GM12878 (cell line): Measurements from ENCODE around the gene CST6. TPM values are rescaled to one million over a fixed set of nuclear protein-coding genes. Genes with fewer than 3 reads are reported as not detected.

Source experiments
- ATAC-seq: fragments of 200-7000 bp; cut with Tn5 transposase; 3 replicates; pipeline ENCODE4 v1.9.1; 2020; ENCODE audit warnings: mild to moderate bottlenecking, moderate library complexity
- BruUV-seq: library from RNA; stranded (reverse); fragments of 400-500 nt; replicated peaks from 2 replicates; lab custom pipeline; 2021; lab: Mats Ljungman, UMichigan
- CTCF ChIA-PET: fragments of 300-600 bp; sonication (Branson Sonifier 250); formaldehyde crosslinking; extraction: SDS; loops from one replicate; lab custom pipeline; 2021; ENCODE audit warnings: inconsistent platforms; lab: Yijun Ruan, JAX
- POLR2A ChIA-PET: fragments of 350-600 bp; formaldehyde crosslinking; extraction: SDS; loops from one replicate; lab custom pipeline; 2021; ENCODE audit warnings: inconsistent platforms; lab: Charles Lee
- RAD21 ChIA-PET: fragments of 300-600 bp; sonication (Branson Sonifier 250); formaldehyde crosslinking; loops from one replicate; lab custom pipeline; 2023; ENCODE audit warnings: antibody characterized with exemption; ENCODE audit not compliant: unreplicated experiment; lab: Charles Lee
- SMC1A ChIA-PET: fragments of 300-600 bp; sonication (Branson Sonifier 250); formaldehyde crosslinking; loops from one replicate; lab custom pipeline; 2023; ENCODE audit not compliant: unreplicated experiment, uncharacterized antibody; lab: Charles Lee
- DNase-seq: peaks from one replicate; pipeline ENCODE4 v3.0.0-alpha.2; 2011; ENCODE audit warnings: low read depth, low spot score
- FAIRE-seq: peaks from 3 replicates; lab custom pipeline; 2011; peaks lifted over from hg19 to GRCh38; lab: Jason Lieb, UNC
- H2AFZ ChIP-seq: 2 replicates; pipeline ENCODE4 v1.6.0; 2011; ENCODE audit warnings: low read depth, low read length, control low read depth; ENCODE audit not compliant: control insufficient read depth
- H3K27ac ChIP-seq: 2 replicates; pipeline ENCODE4 v1.5.1; 2011; ENCODE audit warnings: control low read depth; ENCODE audit not compliant: control insufficient read depth, insufficient read depth
- H3K27me3 ChIP-seq, 2 experiments: replicated peaks in 1 of 2; 2 replicates each; pipeline versions ENCODE4 v1.6.0 to v1.6.1; 2011; ENCODE audit warnings: low read length in 1 of 2; ENCODE audit not compliant: control insufficient read depth in 2 of 2, insufficient read depth in 2 of 2
- H3K36me3 ChIP-seq, 2 experiments: 2 replicates each; pipeline ENCODE4 v1.5.1; 2011; ENCODE audit warnings: low read length in 1 of 2; ENCODE audit not compliant: control insufficient read depth in 2 of 2, insufficient read depth in 2 of 2
- H3K4me1 ChIP-seq: 2 replicates; pipeline ENCODE4 v1.6.1; 2011; ENCODE audit warnings: mild to moderate bottlenecking, low read length, moderate library complexity, mixed read lengths; ENCODE audit not compliant: control insufficient read depth, insufficient read depth
- H3K4me2 ChIP-seq: 2 replicates; pipeline ENCODE4 v1.6.0; 2011; ENCODE audit warnings: control low read depth; ENCODE audit not compliant: control insufficient read depth, insufficient read depth
- H3K4me3 ChIP-seq: fragments of 200-600 bp; sonication (generic); 2 replicates; pipeline ENCODE4 v1.5.1; 2016
- H3K79me2 ChIP-seq: 2 replicates; pipeline ENCODE4 v1.6.0; 2011; ENCODE audit warnings: low read length; ENCODE audit not compliant: control insufficient read depth, insufficient read depth
- H3K9ac ChIP-seq: 2 replicates; pipeline ENCODE4 v1.8.0; 2011; ENCODE audit warnings: low read length, control low read depth, mixed read lengths; ENCODE audit not compliant: control insufficient read depth, insufficient read depth
- H3K9me3 ChIP-seq: replicated peaks from 3 replicates; pipeline ENCODE4 v1.5.1; 2011; ENCODE audit warnings: mild to moderate bottlenecking, low read length; ENCODE audit not compliant: control insufficient read depth, insufficient read depth
- H4K20me1 ChIP-seq: 2 replicates; pipeline ENCODE4 v1.6.0; 2011; ENCODE audit not compliant: control insufficient read depth, insufficient read depth
- CBX3 ChIP-seq: fragments of 200-600 bp; sonication (generic); IDR thresholded peaks from 2 replicates; pipeline ENCODE4 v1.6.1; 2016; ENCODE audit warnings: low read depth, borderline replicate concordance
- IKZF1 ChIP-seq: fragments of 450-650 bp; conservative IDR thresholded peaks from 2 replicates; pipeline ENCODE4 v1.6.1; 2017; ENCODE audit warnings: antibody characterized with exemption, mild to moderate bottlenecking
- IKZF2 ChIP-seq, 2 experiments: fragments of 450-650 bp; IDR thresholded peaks; 2 replicates each; pipeline ENCODE4 v1.6.1; 2017; ENCODE audit warnings: mild to moderate bottlenecking in 2 of 2, moderate library complexity in 2 of 2
- KDM1A ChIP-seq: fragments of 200-600 bp; sonication (generic); IDR thresholded peaks from 2 replicates; pipeline ENCODE4 v1.6.1; 2016; ENCODE audit warnings: borderline replicate concordance
- LARP7 ChIP-seq: fragments of 450-650 bp; IDR thresholded peaks from 2 replicates; pipeline ENCODE4 v1.6.1; 2017; ENCODE audit warnings: mild to moderate bottlenecking
- MXI1 ChIP-seq: fragments of 150-350 bp; IDR thresholded peaks from 2 replicates; pipeline ENCODE4 v1.6.1; 2011; ENCODE audit warnings: low read depth, mild to moderate bottlenecking, inconsistent platforms, low read length, improper control_type of control experiment
- ZBTB4 ChIP-seq: fragments of 450-650 bp; formaldehyde crosslinking; IDR thresholded peaks from 2 replicates; pipeline ENCODE4 v1.4.0; 2022; ENCODE audit warnings: mild to moderate bottlenecking, moderate library complexity
- WGBS: methylation state at CpG from one replicate; pipeline ENCODE4 v1.1.6; 2016; ENCODE audit warnings: low lambda C conversion rate; ENCODE audit not compliant: insufficient replicate concordance, insufficient coverage; ENCODE audit errors: missing lambda C conversion rate; 5-methylcytosine and 5-hydroxymethylcytosine counted together
- in situ Hi-C: fragments of 300-500 bp; cut with MboI; formaldehyde crosslinking; loops from 9 replicates; pipeline ENCODE4 v1.14.3; 2018; ENCODE audit warnings: mixed read lengths
- intact Hi-C: fragments of 100-400 bp; cut with micrococcal nuclease; formaldehyde crosslinking; loops from one replicate; pipeline ENCODE4 v1.14.2; 2022; ENCODE audit not compliant: unreplicated experiment
- polyA plus RNA-seq, 11 experiments: library from polyadenylated mRNA; depleted of rRNA in 4 of 11; unstranded in 6 of 11; stranded (reverse) in 5 of 11; fragments of >200 nt; fragmentation: Nextera tagmentation in 4 of 11; fragmentation: Illumina TruSeq in 1 of 11; extraction: Ambion mirVana in 4 of 11; extraction: Trizol in 1 of 11; gene quantifications; 1 replicate in 1 of 11; 2 replicates in 10 of 11; pipeline versions ENCODE4 v1.2.1 to v1.2.3, GENCODE V29; 2011 to 2016; ENCODE audit warnings: inconsistent platforms in 2 of 11, missing spikeins in 2 of 11, low read depth in 1 of 11
- total RNA-seq, 4 experiments: library from RNA; depleted of rRNA in 3 of 4; stranded (reverse); fragments of >200 nt in 3 of 4; fragmentation: Illumina TruSeq in 1 of 4; extraction: Trizol in 1 of 4; gene quantifications; 2 replicates each; pipeline versions ENCODE4 v1.2.1 to v1.2.3, GENCODE V29; 2013 to 2021

CST6 gene
- total and polyA plus RNA-seq, 10 of the 15 experiments (the other 5 are each of a cell fraction or from before 2014, with no cell fraction given) = not detected

- TF ChIP-seq ZBTB4 = no peak
Measured at GRCh38 chr11:66015936-66016792, 4.4 kb downstream of the CST6 start (continued).

- ChIA-PET POLR2A (interaction anchor here (0.6 kb wide), 1 partner anchor 27 kb away, joined by 4 read pairs; no protein-coding TSS in a partner anchor), CTCF (interaction anchor here (0.9 kb wide), 1 partner anchor 132 kb away, joined by 3 read pairs; no protein-coding TSS in a partner anchor)
Measured at GRCh38 chr11:66016793-66017177, 5.0 kb downstream of the CST6 start.

More at GRCh38 chr11:66016793-66017177, 5.0 kb downstream of the CST6 start:
- WGBS = 55% methylated on average over 10 of the region's 10 CpGs
- intact Hi-C loops (no loop called here), in situ Hi-C loops (no loop called here)
- Histone ChIP-seq H3K27me3 (peaks cover 0 to 3% of the 10 kb centered on the region in 2 experiments; a peak in 3 of 4 replicates), H3K4me3 (no peak overlapping the region), H3K4me2 (no peak overlapping the region), H3K9ac (no peak overlapping the region), H3K9me3 (no peaks in the 10 kb centered on the region), H3K79me2 (no peaks in the 10 kb centered on the region), H3K36me3 (no peaks in the 10 kb centered on the region), H4K20me1 (no peaks in the 10 kb centered on the region), H3K27ac (no peak overlapping the region), H3K4me1 (no peaks in the 10 kb centered on the region), H2AFZ (no peak overlapping the region)
- ATAC-seq (no peak), FAIRE-seq (no peak), DNase-seq (no peak)
- ChIA-PET SMC1A (no interaction called here), RAD21 (no interaction called here)
- no peak for TF ChIP-seq LARP7
- no peak for TF ChIP-seq CBX3
- no peak for TF ChIP-seq MXI1
- TF ChIP-seq IKZF2 (IDR thresholded peaks at IDR 0.05) = no peak
- no peak for TF ChIP-seq IKZF1
- TF ChIP-seq KDM1A = no peak
- no TSS peak for BruUV-seq
